WERI-Rb-1 (cell line): ENCODE results near the gene FRMPD4.

ENCODE experiments used
- DNase-seq: peaks from one replicate; pipeline ENCODE4 v3.0.0-alpha.2; 2020
- H3K27ac ChIP-seq: fragments of 250-450 bp; sonication (Bioruptor Pico); 2 replicates; pipeline ENCODE4 v1.5.1; 2020; ENCODE audit warnings: mild to moderate bottlenecking, moderate library complexity
- H3K27me3 ChIP-seq: fragments of 250-450 bp; sonication (Bioruptor Pico); 2 replicates; pipeline ENCODE4 v1.5.1; 2021; ENCODE audit warnings: mild to moderate bottlenecking, low read depth, moderate library complexity; ENCODE audit not compliant: insufficient read depth, severe bottlenecking
- H3K36me3 ChIP-seq: fragments of 250-450 bp; sonication (Bioruptor Pico); 2 replicates; pipeline ENCODE4 v1.5.1; 2020; ENCODE audit warnings: mild to moderate bottlenecking, moderate library complexity
- H3K4me3 ChIP-seq: 2 replicates; pipeline ENCODE4 v1.5.1; 2011; ENCODE audit warnings: low read depth, mild to moderate bottlenecking, control low read depth, low read length
- H3K9me3 ChIP-seq: fragments of 250-450 bp; sonication (Bioruptor Pico); 2 replicates; pipeline ENCODE4 v1.5.1; 2021; ENCODE audit warnings: mild to moderate bottlenecking, moderate library complexity; ENCODE audit not compliant: severe bottlenecking
- CTCF ChIP-seq: IDR thresholded peaks from 2 replicates; pipeline ENCODE4 v1.5.1; 2011; ENCODE audit warnings: low read depth, mild to moderate bottlenecking, control low read depth, inconsistent platforms, low read length

FRMPD4 gene

GRCh38 chrX:12329476-12329875, 191.2 kb downstream of the FRMPD4 start:
- DNase-seq: no peak
- H3K27me3 ChIP-seq: peaks cover 8% of the 10 kb centered on the region
- no peaks in the 10 kb centered on the region for H3K9me3 ChIP-seq
- no peaks in the 10 kb centered on the region for H3K36me3 ChIP-seq
- TF ChIP-seq CTCF: no peak
- no peak overlapping the region for H3K4me3 ChIP-seq
- H3K27ac ChIP-seq: no peak overlapping the region

DNA sequence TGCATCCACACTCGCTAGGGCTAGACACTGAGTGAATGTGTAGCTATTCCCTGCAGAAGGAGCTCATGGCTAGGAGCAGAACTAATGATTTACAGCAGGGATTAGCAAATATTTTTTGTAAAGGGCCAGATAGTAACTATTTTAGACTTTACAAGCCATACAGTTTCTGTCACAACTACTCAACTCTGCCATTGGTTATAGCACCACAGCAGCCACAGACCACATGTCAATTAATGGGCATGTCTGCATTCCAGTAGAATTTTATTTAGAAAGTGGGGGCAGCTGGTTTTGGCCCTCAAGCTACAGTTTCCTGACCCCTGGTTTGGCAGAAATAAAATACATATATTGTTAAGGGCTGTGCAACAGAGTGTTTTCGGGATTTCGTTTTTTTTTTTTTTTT, 192.6 kb downstream of the FRMPD4 start:
- no peak for TF ChIP-seq CTCF
- DNase-seq: no peak

DNA sequence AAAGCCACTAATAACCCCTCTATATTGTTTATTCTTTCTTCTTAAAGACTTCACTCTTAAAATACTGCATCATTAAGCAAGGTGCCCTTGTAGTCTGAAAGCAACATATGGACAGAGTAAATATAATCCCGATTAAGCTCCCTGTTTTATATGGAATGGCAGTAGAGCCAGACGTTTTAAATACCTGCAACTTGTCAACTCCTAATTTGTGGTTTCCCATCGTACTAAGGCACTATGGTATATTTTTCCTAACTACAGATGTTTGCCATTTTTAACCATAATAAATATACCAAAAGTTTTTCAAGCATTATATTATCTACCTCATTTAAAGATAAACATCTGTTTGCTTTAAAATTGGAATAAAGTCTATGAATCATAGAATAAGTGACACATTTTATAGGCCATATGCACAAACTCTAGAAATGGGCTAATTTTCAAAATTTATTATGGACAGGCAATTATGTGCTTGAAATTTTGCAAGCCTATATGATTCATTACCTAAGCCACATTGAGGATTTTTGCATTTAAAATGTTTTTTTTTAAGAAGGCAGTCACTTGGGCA, 194.6 kb downstream of the FRMPD4 start:
- no peak for DNase-seq
- H3K9me3 ChIP-seq: no peaks in the 10 kb centered on the region
- H3K36me3 ChIP-seq: no peaks in the 10 kb centered on the region
- H3K4me3 ChIP-seq: no peak overlapping the region
- H3K27ac ChIP-seq: no peak overlapping the region
- peaks cover 11% of the 10 kb centered on the region for H3K27me3 ChIP-seq
- TF ChIP-seq CTCF: no peak

More for the DNA sequence above, 192.6 kb downstream of the FRMPD4 start:
- Histone ChIP-seq H3K27me3 (peaks cover 8% of the 10 kb centered on the region), H3K9me3 (no peaks in the 10 kb centered on the region), H3K36me3 (no peaks in the 10 kb centered on the region), H3K27ac (no peak overlapping the region), H3K4me3 (no peak overlapping the region)

DNA sequence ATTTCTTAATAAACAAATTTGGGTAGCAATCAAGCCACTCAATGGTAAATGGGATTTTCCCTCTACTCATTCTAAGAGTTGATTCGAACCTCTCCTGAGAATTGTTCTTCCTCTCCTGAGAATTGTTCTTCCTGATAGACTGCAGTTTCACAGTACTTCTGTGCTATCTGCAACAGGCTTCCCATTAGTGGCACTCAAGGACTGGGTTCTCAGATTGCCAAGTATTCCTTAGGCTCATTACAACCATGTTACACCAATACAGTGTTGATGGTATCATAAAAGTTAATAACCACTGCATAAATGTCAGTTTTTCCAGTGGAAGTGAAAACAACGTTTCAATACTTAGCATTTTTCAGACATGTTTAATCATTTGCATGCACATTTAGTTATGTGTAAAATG, 201.6 kb downstream of the FRMPD4 start:
- TF ChIP-seq CTCF: no peak

DNA sequence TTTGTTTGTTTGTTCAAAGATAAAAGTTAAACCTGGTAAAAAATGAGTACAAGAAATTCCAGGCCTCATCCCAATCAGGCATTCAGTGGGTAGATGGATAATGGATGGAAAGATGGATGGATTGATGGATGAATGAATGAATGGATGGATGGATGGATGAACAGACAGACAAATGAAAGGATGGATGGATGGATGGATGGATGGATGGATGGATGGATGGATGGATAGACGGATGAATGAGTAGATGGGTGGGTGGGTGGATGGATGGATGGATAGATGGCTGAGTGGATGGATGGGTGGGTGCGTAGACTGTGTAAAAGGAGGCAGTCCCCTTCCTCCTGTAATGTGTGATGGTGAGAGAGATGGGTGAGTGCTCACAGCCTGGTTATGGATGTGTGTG, 206.7 kb downstream of the FRMPD4 start:
- Histone ChIP-seq H3K27me3 (peaks cover 24% of the 10 kb centered on the region), H3K4me3 (no peak overlapping the region), H3K9me3 (no peaks in the 10 kb centered on the region), H3K27ac (no peak overlapping the region), H3K36me3 (no peaks in the 10 kb centered on the region)
- no peak for DNase-seq
- TF ChIP-seq CTCF: no peak

More for the DNA sequence above, 201.6 kb downstream of the FRMPD4 start:
- H3K27ac ChIP-seq: no peak overlapping the region
- no peaks in the 10 kb centered on the region for H3K9me3 ChIP-seq
- H3K36me3 ChIP-seq: no peaks in the 10 kb centered on the region
- no peak for DNase-seq
- peaks cover 19% of the 10 kb centered on the region for H3K27me3 ChIP-seq
- H3K4me3 ChIP-seq: no peak overlapping the region

DNA sequence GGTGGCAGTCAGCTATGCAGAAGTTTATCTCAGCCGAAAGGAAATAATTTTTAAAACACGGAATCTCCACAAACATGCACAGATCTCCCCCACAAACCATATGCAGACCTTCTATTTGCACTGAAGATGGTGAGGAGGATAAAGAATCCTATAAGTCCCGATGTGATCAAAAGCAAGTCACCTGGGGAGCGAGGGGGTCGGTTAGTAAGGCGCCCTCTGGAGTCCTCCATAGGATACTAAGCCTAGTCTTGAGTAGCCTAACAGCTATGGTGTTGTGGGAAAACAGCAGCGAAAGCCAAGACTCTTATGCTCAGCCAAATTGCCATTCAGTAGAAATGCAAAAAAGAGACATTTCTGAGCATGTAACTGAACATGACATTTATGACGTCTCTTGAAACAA, 210.9 kb downstream of the FRMPD4 start:
- TF ChIP-seq CTCF: peak; percentile 21; the same call in 1 of the 2 replicates
- no peak for DNase-seq

More for the DNA sequence above, 210.9 kb downstream of the FRMPD4 start:
- Histone ChIP-seq H3K36me3 (no peaks in the 10 kb centered on the region), H3K27ac (no peak overlapping the region), H3K9me3 (no peaks in the 10 kb centered on the region), H3K27me3 (peaks cover 30% of the 10 kb centered on the region), H3K4me3 (no peak overlapping the region)
